ENCODE results near the gene SPTBN1. TPM values are rescaled to one million over a fixed set of nuclear protein-coding genes. Genes with fewer than 3 reads are reported as not detected.

SPTBN1 gene
- total and polyA plus RNA-seq, 9 of the 15 experiments (the other 6 are each of a cell fraction or from before 2014, with no cell fraction given) = 8.9 to 66.8 (median 31.4) TPM

- TF ChIP-seq ELF2 (CRISPR knock-in tag; IDR thresholded peaks at IDR 0.05) (no peak), ZNF282 (CRISPR knock-in tag; IDR thresholded peaks at IDR 0.05) (no peak), HES1 (IDR thresholded peaks at IDR 0.05; ENCODE audit: low read depth) (no peak), MYBL2 (IDR thresholded peaks at IDR 0.05; ENCODE audit: low read depth) (no peak), MYBL2 (CRISPR knock-in tag; IDR thresholded peaks at IDR 0.05; ENCODE audit: borderline replicate concordance) (no peak), BHLHE40 (IDR thresholded peaks at IDR 0.05; ENCODE audit: low read length) (no peak), TBP (optimal IDR thresholded peaks at IDR 0.05; ENCODE audit: low read depth, low read length) (no peak), RCOR1 (IDR thresholded peaks at IDR 0.05; ENCODE audit: borderline replicate concordance in 1 of 2, low read depth in 2 of 2, low read length in 2 of 2) (peak in 1 of 2 experiments; percentile 48; a peak in 1 of 4 replicates), TEAD4 (IDR thresholded peaks at IDR 0.05; ENCODE audit: low read length) (peak; percentile 41; the same call in 1 of the 2 replicates), TEAD4 (CRISPR knock-in tag; IDR thresholded peaks at IDR 0.05; ENCODE audit: borderline replicate concordance) (no peak), MITF (IDR thresholded peaks at IDR 0.05) (no peak), CAMTA2 (CRISPR knock-in tag; conservative IDR thresholded peaks at IDR 0.05) (no peak), JUND (IDR thresholded peaks at IDR 0.05; ENCODE audit: borderline replicate concordance, low read depth, low read length) (peak; percentile 24; the same call in 1 of the 2 replicates), JUND (tag; IDR thresholded peaks at IDR 0.05; ENCODE audit: borderline replicate concordance, low read depth, low read length) (no peak; the same call in 2 of the 3 replicates), GTF2E2 (tag; IDR thresholded peaks at IDR 0.05) (no peak), CTBP1 (IDR thresholded peaks at IDR 0.05; ENCODE audit: borderline replicate concordance) (peak; percentile 67; the same call in 1 of the 2 replicates), ATF4 (CRISPR knock-in tag; IDR thresholded peaks at IDR 0.05) (no peak), ZNF780A (CRISPR knock-in tag; IDR thresholded peaks at IDR 0.05) (no peak), CBFA2T2 (conservative IDR thresholded peaks at IDR 0.05) (peak; percentile 41), SOX6 (IDR thresholded peaks at IDR 0.05) (peak; percentile 62; the same call in 1 of the 2 replicates), FOSL1 (tag; conservative IDR thresholded peaks at IDR 0.05) (no peak), GATAD2A (IDR thresholded peaks at IDR 0.05) (no peak), ZBTB5 (IDR thresholded peaks at IDR 0.05) (no peak), ZKSCAN8 (CRISPR knock-in tag; IDR thresholded peaks at IDR 0.05) (no peak), IFI16 (CRISPR knock-in tag; IDR thresholded peaks at IDR 0.05) (no peak), POLR2AphosphoS2 (IDR thresholded peaks at IDR 0.05; ENCODE audit: low read length) (no peak), NFE2 (IDR thresholded peaks at IDR 0.05; ENCODE audit: low read depth) (no peak), CHD4 (IDR thresholded peaks at IDR 0.05; ENCODE audit: insufficient read depth, insufficient replicate concordance, low read depth, low read length, poor library complexity, severe bottlenecking) (no peak)
Observed at GRCh38 chr2:54568876-54569321, 112.8 kb downstream of the SPTBN1 start (continued).

Data from K562 (cell line).